Neural progenitor cell (in vitro differentiated cells): ENCODE results near the gene GFOD1.

ENCODE experiments used
- EZH2phosphoT487 ChIP-seq: fragments of 200-600 bp; sonication (generic); IDR thresholded peaks from 2 replicates; pipeline ENCODE4 v1.6.1; 2017; ENCODE audit warnings: antibody characterized with exemption
- TF ChIP-seq, protein P1 (sequence below): fragments of 200-600 bp; sonication (generic); IDR thresholded peaks from 2 replicates; pipeline ENCODE4 v1.5.1; 2017; ENCODE audit warnings: antibody characterized with exemption, mild to moderate bottlenecking

DNA sequence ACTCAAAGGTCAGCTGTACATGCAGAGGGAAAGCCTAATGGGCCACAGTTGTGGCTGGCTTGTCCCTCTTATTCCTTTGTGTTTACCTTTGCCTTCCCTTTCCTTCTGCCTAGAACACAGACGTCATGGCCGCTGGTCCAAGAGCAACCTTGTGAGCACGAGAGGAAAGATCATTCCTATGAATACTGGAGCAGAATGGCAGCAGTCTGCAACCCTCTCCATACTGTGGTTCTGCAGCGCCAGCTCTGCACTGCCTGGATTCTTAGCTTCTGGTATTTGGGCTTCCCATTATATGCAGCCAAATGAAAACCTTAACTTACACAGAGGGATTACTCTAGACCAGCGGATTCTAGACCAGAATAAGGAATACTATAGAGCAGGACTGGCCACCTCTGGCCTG, 171.5 kb downstream of the GFOD1 start:
- TF ChIP-seq, protein P1, sequence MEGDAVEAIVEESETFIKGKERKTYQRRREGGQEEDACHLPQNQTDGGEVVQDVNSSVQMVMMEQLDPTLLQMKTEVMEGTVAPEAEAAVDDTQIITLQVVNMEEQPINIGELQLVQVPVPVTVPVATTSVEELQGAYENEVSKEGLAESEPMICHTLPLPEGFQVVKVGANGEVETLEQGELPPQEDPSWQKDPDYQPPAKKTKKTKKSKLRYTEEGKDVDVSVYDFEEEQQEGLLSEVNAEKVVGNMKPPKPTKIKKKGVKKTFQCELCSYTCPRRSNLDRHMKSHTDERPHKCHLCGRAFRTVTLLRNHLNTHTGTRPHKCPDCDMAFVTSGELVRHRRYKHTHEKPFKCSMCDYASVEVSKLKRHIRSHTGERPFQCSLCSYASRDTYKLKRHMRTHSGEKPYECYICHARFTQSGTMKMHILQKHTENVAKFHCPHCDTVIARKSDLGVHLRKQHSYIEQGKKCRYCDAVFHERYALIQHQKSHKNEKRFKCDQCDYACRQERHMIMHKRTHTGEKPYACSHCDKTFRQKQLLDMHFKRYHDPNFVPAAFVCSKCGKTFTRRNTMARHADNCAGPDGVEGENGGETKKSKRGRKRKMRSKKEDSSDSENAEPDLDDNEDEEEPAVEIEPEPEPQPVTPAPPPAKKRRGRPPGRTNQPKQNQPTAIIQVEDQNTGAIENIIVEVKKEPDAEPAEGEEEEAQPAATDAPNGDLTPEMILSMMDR: no peak
- no peak for TF ChIP-seq EZH2phosphoT487
